ENCODE results near the gene SSTR3. TPM values are rescaled to one million over a fixed set of nuclear protein-coding genes. Genes with fewer than 3 reads are reported as not detected.
A peak's percentile ranks its signal among the peaks of the same experiment; 100 is the strongest.
"Not testable (repeated sequence)": the region's sequence is repeated elsewhere in the genome, so short reads cannot be mapped to it uniquely, and the experiment has no call there.

The SSTR3 gene
- polyA plus RNA-seq, 2 donors: 0.02 TPM; not detected in 1

GRCh38 chr22:37234736-37235711, 22.7 kb upstream of the SSTR3 start:
- no peaks in the 10 kb centered on the region for H3K27me3 ChIP-seq (ENCODE audit: control insufficient read depth in 1 of 2, insufficient read depth in 2 of 2, low read length in 2 of 2)

DNA sequence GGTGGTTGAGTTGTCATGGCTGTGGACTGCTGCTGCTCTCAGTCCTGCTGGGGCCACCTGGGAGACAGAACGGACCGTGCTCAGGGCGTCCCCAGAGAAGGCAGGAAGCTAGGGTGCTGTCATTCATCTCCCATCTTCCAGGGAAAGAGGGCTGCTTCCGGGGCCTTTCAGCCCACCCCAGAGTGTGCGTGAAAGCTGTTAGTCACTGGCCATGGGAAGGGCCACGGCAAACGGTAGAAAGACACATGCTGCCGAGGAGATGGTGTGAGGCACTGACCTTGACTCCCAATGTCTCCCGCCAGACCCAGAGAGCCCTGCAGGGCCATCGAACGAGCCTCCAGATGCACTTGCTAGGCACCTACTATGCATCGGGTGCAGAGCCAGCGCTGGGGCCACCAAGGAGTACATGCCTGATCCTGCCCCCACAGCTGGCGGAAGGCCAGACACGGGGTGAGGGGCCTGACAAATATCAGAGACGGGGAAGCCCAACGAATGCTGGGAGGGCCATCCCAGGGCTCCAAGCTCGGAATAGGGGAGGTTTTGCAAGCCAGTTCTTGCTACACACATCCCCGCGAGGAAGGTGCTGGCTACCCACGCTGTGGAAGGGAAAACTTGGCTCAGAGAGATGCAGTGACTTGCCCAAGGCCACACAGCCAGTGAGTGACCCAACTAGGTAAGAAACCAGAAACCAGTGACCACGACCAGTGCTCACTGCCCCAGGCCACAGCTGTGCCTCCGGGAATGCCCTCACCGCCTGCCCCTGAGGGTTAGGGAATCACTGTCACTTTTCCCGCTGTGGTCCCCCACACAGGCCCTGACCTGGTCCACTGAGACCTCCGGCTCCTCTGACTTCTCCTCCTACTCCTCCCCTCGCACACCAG, 21.7 kb upstream of the SSTR3 start:
- H3K4me3 ChIP-seq (ENCODE audit: low read depth in 1 of 2, low read length in 2 of 2): no peak overlapping the region
- WGBS, 2 donors: 52 to 54% methylated on average over 27 of the region's 27 CpGs
- H3K4me1 ChIP-seq (ENCODE audit: control insufficient read depth in 2 of 2, insufficient read depth in 2 of 2, low read length in 1 of 2): peaks cover 0 to 2% of the 10 kb centered on the region in 2 donors
- peaks cover 0 to 6% of the 10 kb centered on the region in 2 donors for H3K36me3 ChIP-seq (ENCODE audit: control insufficient read depth in 2 of 2, insufficient read depth in 2 of 2, low read length in 1 of 2)
- no peaks in the 10 kb centered on the region for H3K9me3 ChIP-seq (ENCODE audit: control insufficient read depth in 2 of 2, insufficient read depth in 1 of 2, low read depth in 1 of 2, low read length in 1 of 2)
- no peaks in the 10 kb centered on the region for H3K27me3 ChIP-seq (ENCODE audit: control insufficient read depth in 1 of 2, insufficient read depth in 2 of 2, low read length in 2 of 2)
- no peak overlapping the region for H3K27ac ChIP-seq (ENCODE audit: low read depth in 2 of 2, low read length in 1 of 2)

More at GRCh38 chr22:37234736-37235711, 22.7 kb upstream of the SSTR3 start:
- Histone ChIP-seq H3K27ac (ENCODE audit: low read depth in 2 of 2, low read length in 1 of 2) (no peak overlapping the region), H3K4me3 (ENCODE audit: low read depth in 1 of 2, low read length in 2 of 2) (no peak overlapping the region), H3K4me1 (ENCODE audit: control insufficient read depth in 2 of 2, insufficient read depth in 2 of 2, low read length in 1 of 2) (peaks cover 0 to 2% of the 10 kb centered on the region in 2 donors), H3K9me3 (ENCODE audit: control insufficient read depth in 2 of 2, insufficient read depth in 1 of 2, low read depth in 1 of 2, low read length in 1 of 2) (no peaks in the 10 kb centered on the region), H3K36me3 (ENCODE audit: control insufficient read depth in 2 of 2, insufficient read depth in 2 of 2, low read length in 1 of 2) (peaks cover 0 to 6% of the 10 kb centered on the region in 2 donors)
- WGBS, 2 donors: 76 to 78% methylated on average over 16 of the region's 16 CpGs

DNA sequence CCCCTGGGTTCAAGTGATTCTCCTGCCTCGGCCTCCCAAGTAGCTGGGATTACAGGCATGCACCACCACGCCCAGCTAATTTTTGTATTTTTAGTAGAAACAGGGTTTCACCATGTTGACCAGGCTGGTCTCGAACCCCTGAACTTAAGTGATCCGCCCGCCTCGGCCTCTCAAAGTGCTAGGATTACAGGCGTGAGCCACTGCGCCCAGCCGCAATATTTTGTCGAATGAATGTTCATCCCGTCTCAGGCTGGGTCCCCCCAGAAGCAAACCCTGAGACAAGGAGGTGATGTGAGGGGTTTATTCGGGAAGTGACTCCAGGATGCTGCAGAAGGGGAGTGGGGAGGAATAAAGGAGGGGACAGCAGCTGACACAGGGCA, 21.1 kb upstream of the SSTR3 start:
- H3K4me1 ChIP-seq (ENCODE audit: control insufficient read depth in 2 of 2, insufficient read depth in 2 of 2, low read length in 1 of 2); H3K27me3 ChIP-seq (ENCODE audit: control insufficient read depth in 1 of 2, insufficient read depth in 2 of 2, low read length in 2 of 2): not testable (repeated sequence)

GRCh38 chr22:37232140-37232998, 20.1 kb upstream of the SSTR3 start:
- Histone ChIP-seq H3K27ac (ENCODE audit: low read depth in 2 of 2, low read length in 1 of 2) (no peak overlapping the region), H3K4me1 (ENCODE audit: control insufficient read depth in 2 of 2, insufficient read depth in 2 of 2, low read length in 1 of 2) (peaks cover 2 to 6% of the 10 kb centered on the region in 2 donors), H3K9me3 (ENCODE audit: control insufficient read depth in 2 of 2, insufficient read depth in 1 of 2, low read depth in 1 of 2, low read length in 1 of 2) (no peaks in the 10 kb centered on the region), H3K4me3 (ENCODE audit: low read depth in 1 of 2, low read length in 2 of 2) (no peak overlapping the region), H3K27me3 (ENCODE audit: control insufficient read depth in 1 of 2, insufficient read depth in 2 of 2, low read length in 2 of 2) (no peaks in the 10 kb centered on the region), H3K36me3 (ENCODE audit: control insufficient read depth in 2 of 2, insufficient read depth in 2 of 2, low read length in 1 of 2) (peaks cover 0 to 6% of the 10 kb centered on the region in 2 donors)
- 79 to 82% methylated on average over 15 of the region's 15 CpGs for WGBS, 2 donors

More for the DNA sequence above, 21.1 kb upstream of the SSTR3 start:
- not testable (repeated sequence) for H3K27ac ChIP-seq (ENCODE audit: low read depth in 2 of 2, low read length in 1 of 2); H3K36me3 ChIP-seq (ENCODE audit: control insufficient read depth in 2 of 2, insufficient read depth in 2 of 2, low read length in 1 of 2); H3K9me3 ChIP-seq (ENCODE audit: control insufficient read depth in 2 of 2, insufficient read depth in 1 of 2, low read depth in 1 of 2, low read length in 1 of 2); H3K4me3 ChIP-seq (ENCODE audit: low read depth in 1 of 2, low read length in 2 of 2)
- 85 to 91% methylated on average over 12 of the region's 12 CpGs for WGBS, 2 donors

DNA sequence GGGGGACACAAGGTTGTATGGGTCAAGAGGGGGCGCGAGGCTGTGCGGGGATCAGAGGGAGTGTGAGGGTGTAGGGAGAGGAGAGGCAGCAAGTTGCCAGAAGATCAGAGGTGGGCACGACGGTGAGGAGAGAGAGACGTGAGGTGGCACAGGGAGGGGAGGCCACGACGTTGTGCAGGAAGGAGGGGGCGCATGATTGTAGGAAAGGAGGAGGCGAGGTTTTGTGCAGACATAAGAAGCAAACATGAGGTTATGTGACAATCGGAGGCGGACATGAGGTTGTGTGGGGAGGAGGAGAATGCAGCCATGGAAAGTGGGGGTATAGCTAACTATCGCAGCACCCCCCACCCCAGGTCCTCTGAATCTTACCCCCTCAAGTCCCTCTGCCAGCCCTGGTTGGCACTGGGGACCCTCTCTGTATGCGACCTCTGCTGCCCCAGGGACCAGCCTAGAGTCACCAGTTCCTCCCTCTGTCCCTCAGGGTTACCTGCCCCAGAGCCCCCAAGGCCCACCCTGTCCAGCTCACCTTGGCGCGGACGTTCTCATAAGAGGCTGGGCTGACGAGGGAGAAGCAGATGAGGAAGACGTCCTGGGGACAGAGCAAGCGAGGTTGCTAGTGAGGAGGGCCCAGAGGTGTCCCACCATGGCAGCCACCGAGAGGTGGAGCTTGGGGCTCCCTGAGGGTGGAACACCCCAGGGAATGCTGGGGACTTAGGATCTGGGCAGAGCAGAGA, 19.3 kb upstream of the SSTR3 start:
- Histone ChIP-seq H3K27ac (ENCODE audit: low read depth in 2 of 2, low read length in 1 of 2) (peak overlapping the region in 1 of 2 donors; percentile 29), H3K9me3 (ENCODE audit: control insufficient read depth in 2 of 2, insufficient read depth in 1 of 2, low read depth in 1 of 2, low read length in 1 of 2) (no peaks in the 10 kb centered on the region), H3K4me3 (ENCODE audit: low read depth in 1 of 2, low read length in 2 of 2) (no peak overlapping the region), H3K4me1 (ENCODE audit: control insufficient read depth in 2 of 2, insufficient read depth in 2 of 2, low read length in 1 of 2) (peaks cover 2 to 6% of the 10 kb centered on the region in 2 donors), H3K27me3 (ENCODE audit: control insufficient read depth in 1 of 2, insufficient read depth in 2 of 2, low read length in 2 of 2) (no peaks in the 10 kb centered on the region), H3K36me3 (ENCODE audit: control insufficient read depth in 2 of 2, insufficient read depth in 2 of 2, low read length in 1 of 2) (peaks cover 0 to 6% of the 10 kb centered on the region in 2 donors)
- 73 to 76% methylated on average over 21 of the region's 21 CpGs for WGBS, 2 donors

DNA sequence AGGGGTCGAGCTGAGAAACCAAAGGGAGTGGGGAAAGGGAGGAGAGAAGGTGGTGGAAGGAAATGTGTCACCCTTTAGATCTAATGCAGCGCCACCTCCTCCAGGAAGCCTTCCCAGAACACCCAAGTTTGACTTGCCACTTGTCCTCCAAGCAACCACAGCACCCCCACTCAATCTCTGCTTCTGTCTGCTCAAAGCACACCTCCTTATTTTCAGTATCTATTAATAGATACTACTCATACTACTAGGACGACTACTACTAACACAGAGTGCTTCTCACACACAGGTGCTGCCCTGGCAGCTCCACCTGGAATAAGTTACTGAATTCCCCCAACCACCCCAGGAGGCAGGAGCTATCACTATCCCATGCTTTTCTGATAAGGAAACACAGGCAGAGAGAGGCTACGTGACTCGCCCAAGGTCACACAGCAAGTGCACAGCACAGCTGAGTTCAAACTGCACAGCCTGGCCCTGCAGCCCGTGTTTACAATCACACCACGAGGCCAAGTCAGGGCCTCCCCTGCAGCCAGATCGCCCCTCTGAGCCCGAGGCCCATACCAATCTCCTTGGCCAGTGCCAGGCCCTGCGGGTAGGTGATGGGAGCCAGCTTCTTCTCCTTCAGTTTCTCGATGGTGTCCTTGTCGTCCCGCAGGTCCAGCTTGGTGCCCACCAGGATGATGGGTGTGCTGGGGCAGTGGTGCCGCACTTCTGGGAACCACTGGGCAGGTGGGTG, 18.6 kb upstream of the SSTR3 start:
- Histone ChIP-seq H3K27ac (ENCODE audit: low read depth in 2 of 2, low read length in 1 of 2) (no peak overlapping the region), H3K36me3 (ENCODE audit: control insufficient read depth in 2 of 2, insufficient read depth in 2 of 2, low read length in 1 of 2) (peaks cover 0 to 6% of the 10 kb centered on the region in 2 donors), H3K4me1 (ENCODE audit: control insufficient read depth in 2 of 2, insufficient read depth in 2 of 2, low read length in 1 of 2) (peaks cover 2 to 4% of the 10 kb centered on the region in 2 donors), H3K4me3 (ENCODE audit: low read depth in 1 of 2, low read length in 2 of 2) (no peak overlapping the region), H3K27me3 (ENCODE audit: control insufficient read depth in 1 of 2, insufficient read depth in 2 of 2, low read length in 2 of 2) (no peaks in the 10 kb centered on the region), H3K9me3 (ENCODE audit: control insufficient read depth in 2 of 2, insufficient read depth in 1 of 2, low read depth in 1 of 2, low read length in 1 of 2) (no peaks in the 10 kb centered on the region)
- WGBS, 2 donors: 62 to 69% methylated on average over 14 of the region's 14 CpGs

- H3K27ac ChIP-seq (ENCODE audit: low read depth in 2 of 2, low read length in 1 of 2): peak overlapping the region; percentile 58 to 66
- H3K36me3 ChIP-seq (ENCODE audit: control insufficient read depth in 2 of 2, insufficient read depth in 2 of 2, low read length in 1 of 2): peaks cover 0 to 6% of the 10 kb centered on the region in 2 donors
- H3K9me3 ChIP-seq (ENCODE audit: control insufficient read depth in 2 of 2, insufficient read depth in 1 of 2, low read depth in 1 of 2, low read length in 1 of 2): no peaks in the 10 kb centered on the region
- H3K4me1 ChIP-seq (ENCODE audit: control insufficient read depth in 2 of 2, insufficient read depth in 2 of 2, low read length in 1 of 2): peaks cover 2 to 4% of the 10 kb centered on the region in 2 donors
- H3K4me3 ChIP-seq (ENCODE audit: low read depth in 1 of 2, low read length in 2 of 2): no peak overlapping the region
- H3K27me3 ChIP-seq (ENCODE audit: control insufficient read depth in 1 of 2, insufficient read depth in 2 of 2, low read length in 2 of 2): no peaks in the 10 kb centered on the region
- WGBS, 2 donors: 46 to 54% methylated on average over 8 of the region's 8 CpGs
These were observed 17.8 kb upstream of the SSTR3 start for GRCh38 chr22:37229805-37230672.

Data from esophagus (tissue), 2 donors.